Iris pigment epithelial cell (primary cell): ENCODE measurements around the gene RPRD1A.

Experiments
- DNase-seq: peaks from one replicate; pipeline ENCODE4 v3.0.0-alpha.2; 2011; ENCODE audit warnings: low read depth

The RPRD1A gene

GRCh38 chr18:36028859-36029258, 38.5 kb downstream of the RPRD1A start:
- DNase-seq: peak; percentile 36

- peak; percentile 52 for DNase-seq
These were observed 42.3 kb downstream of the RPRD1A start for GRCh38 chr18:36025025-36025424.

- DNase-seq: peak; percentile 19
These were observed 43.1 kb downstream of the RPRD1A start for GRCh38 chr18:36024241-36024640.

- DNase-seq: no peak
These were observed 44.0 kb downstream of the RPRD1A start for GRCh38 chr18:36023336-36023735.

- no peak for DNase-seq
These were observed 47.1 kb downstream of the RPRD1A start for GRCh38 chr18:36020174-36020711.

GRCh38 chr18:36017232-36017631, 50.1 kb downstream of the RPRD1A start:
- no peak for DNase-seq

GRCh38 chr18:36015629-36016028, 51.7 kb downstream of the RPRD1A start:
- DNase-seq: no peak

GRCh38 chr18:36012891-36013290, 54.5 kb downstream of the RPRD1A start:
- peak; percentile 16 for DNase-seq

- DNase-seq: no peak
These were observed 58.1 kb downstream of the RPRD1A start for GRCh38 chr18:36009214-36009613.

GRCh38 chr18:36006997-36007396, 60.4 kb downstream of the RPRD1A start:
- no peak for DNase-seq

- no peak for DNase-seq
These were observed 67.4 kb downstream of the RPRD1A start for GRCh38 chr18:35999925-36000324.

- DNase-seq: peak; percentile 29
These were observed 68.4 kb downstream of the RPRD1A start for GRCh38 chr18:35998967-35999366.

- DNase-seq: no peak
These were observed 74.3 kb downstream of the RPRD1A start for GRCh38 chr18:35993013-35993412.

- no peak for DNase-seq
These were observed 75.7 kb downstream of the RPRD1A start for GRCh38 chr18:35991696-35992095.

- DNase-seq: peak; percentile 73
These were observed 83.5 kb downstream of the RPRD1A start for GRCh38 chr18:35983818-35984217.

GRCh38 chr18:35983147-35983546, 84.2 kb downstream of the RPRD1A start:
- no peak for DNase-seq

- peak; percentile 69 for DNase-seq
These were observed 84.8 kb downstream of the RPRD1A start for GRCh38 chr18:35982409-35983114.

GRCh38 chr18:35979112-35979511, 88.2 kb downstream of the RPRD1A start:
- DNase-seq: no peak

GRCh38 chr18:35974181-35974580, 93.2 kb downstream of the RPRD1A start:
- no peak for DNase-seq

GRCh38 chr18:35973650-35974049, 93.7 kb downstream of the RPRD1A start:
- no peak for DNase-seq

GRCh38 chr18:35972197-35973000, 95.0 kb downstream of the RPRD1A start, which contains the start of gene RMP24:
Gene RMP24, plus strand, starts transcription at chr18:35972679.
- peak; percentile 96 for DNase-seq

- no peak for DNase-seq
These were observed 95.6 kb downstream of the RPRD1A start for GRCh38 chr18:35971661-35972196.

GRCh38 chr18:35969676-35970075, 97.7 kb downstream of the RPRD1A start:
- no peak for DNase-seq
